ENCODE results near the gene RPS6KB2. TPM values are rescaled to one million over a fixed set of nuclear protein-coding genes. Genes with fewer than 3 reads are reported as not detected.

RPS6KB2 gene
- total and polyA plus RNA-seq, 10 of the 15 experiments (the other 5 are each of a cell fraction or from before 2014, with no cell fraction given), result 0.39 to 101 (median 58.4) TPM

GRCh38 chr11:67437082-67437808 lies 9.0 kb downstream of the RPS6KB2 start, which contains the start of gene PTPRCAP (continued):
- no peak for TF ChIP-seq E2F8 (IDR thresholded peaks at IDR 0.05; ENCODE audit: low read depth, partially characterized antibody)
- TF ChIP-seq MTA3 (IDR thresholded peaks at IDR 0.05; ENCODE audit: borderline replicate concordance, low read length), result no peak
- no peak for TF ChIP-seq ZSCAN29 (IDR thresholded peaks at IDR 0.05)
- TF ChIP-seq SREBF2 (IDR thresholded peaks at IDR 0.05; ENCODE audit: low read length), result no peak
- no peak for TF ChIP-seq ASH2L (IDR thresholded peaks at IDR 0.05; ENCODE audit: borderline replicate concordance, low read depth)
- TF ChIP-seq YY1 (IDR thresholded peaks at IDR 0.05; ENCODE audit: low read depth, low read length), result no peak
- no peak for TF ChIP-seq HDAC2 (IDR thresholded peaks at IDR 0.05)
- no peak for TF ChIP-seq RBBP5 (conservative IDR thresholded peaks at IDR 0.05)

- Histone ChIP-seq H2AFZ (ENCODE audit: control insufficient read depth, low read depth, low read length) (no peak overlapping the region), H4K20me1 (ENCODE audit: control insufficient read depth, insufficient read depth) (no peaks in the 10 kb centered on the region), H3K4me2 (ENCODE audit: control insufficient read depth, insufficient read depth) (peak overlapping the region; percentile 86), H3K4me3 (peak overlapping the region; percentile 90), H3K9me3 (replicated peaks; ENCODE audit: control insufficient read depth, insufficient read depth, low read length) (no peaks in the 10 kb centered on the region), H3K4me1 (ENCODE audit: control insufficient read depth, insufficient read depth, low read length) (peaks cover 36% of the 10 kb centered on the region), H3K36me3 (ENCODE audit: control insufficient read depth in 2 of 2, insufficient read depth in 2 of 2, low read length in 1 of 2) (peaks cover 6 to 21% of the 10 kb centered on the region in 2 experiments; a peak in 3 of 4 replicates), H3K27ac (ENCODE audit: control insufficient read depth, insufficient read depth) (peak overlapping the region; percentile 99), H3K9ac (ENCODE audit: control insufficient read depth, insufficient read depth, low read length) (peak overlapping the region; percentile 99), H3K27me3 (replicated peaks in 1 of 2; ENCODE audit: control insufficient read depth in 2 of 2, insufficient read depth in 2 of 2, low read length in 1 of 2) (no peaks in the 10 kb centered on the region), H3K79me2 (ENCODE audit: control insufficient read depth, insufficient read depth, low read length) (peaks cover 57% of the 10 kb centered on the region)
- peak; percentile 31 for FAIRE-seq
- no TSS peak for BruUV-seq (replicated peaks)
- intact Hi-C loops (cut with micrococcal nuclease; ENCODE audit: unreplicated experiment), result loop anchor here (2.0 to 5.0 kb wide), 4 partner anchors 31 to 69 kb away; partner anchors contain the start of genes PPP1CA, TBC1D10C and TMEM134
- POLR2A ChIA-PET, result interaction anchor here (0.6 to 4.7 kb wide), 18 partner anchors 9 to 191 kb away, joined by 3 to 95 read pairs (median 6); partner anchors contain the start of genes AIP, CDK2AP2, GRK2 and NUDT8
- RAD21 ChIA-PET (ENCODE audit: unreplicated experiment), result interaction anchor here (0.6 to 7.2 kb wide), 19 partner anchors 10 to 192 kb away, joined by 3 to 112 read pairs (median 7); partner anchors contain the start of genes AIP, NUDT8, PITPNM1 and POLD4
- WGBS (ENCODE audit: insufficient coverage, insufficient replicate concordance, low lambda C conversion rate, missing lambda C conversion rate), result 3% methylated on average over 3 of the region's 3 CpGs
- no peak for DNase-seq (ENCODE audit: low read depth, low spot score)
- ATAC-seq, result no peak
- SMC1A ChIA-PET (ENCODE audit: uncharacterized antibody, unreplicated experiment), result interaction anchor here (0.7 to 4.2 kb wide), 13 partner anchors 10 to 197 kb away, joined by 3 to 46 read pairs (median 8); partner anchors contain the start of genes AIP, PITPNM1, PPP1CA and RAD9A
- in situ Hi-C loops (cut with MboI), result no loop called here
- CTCF ChIA-PET, result interaction anchor here (0.8 to 4.3 kb wide), 16 partner anchors 9 to 141 kb away, joined by 3 to 53 read pairs (median 4); partner anchors contain the start of genes CDK2AP2, PPP1CA, RPS6KB2 and TBC1D10C
- TF ChIP-seq IRF3 (IDR thresholded peaks at IDR 0.05), result no peak
- no peak for TF ChIP-seq RBBP5 (conservative IDR thresholded peaks at IDR 0.05)
- no peak for TF ChIP-seq EED (IDR thresholded peaks at IDR 0.05; ENCODE audit: low read depth)
- TF ChIP-seq PAX8 (IDR thresholded peaks at IDR 0.05), result no peak
- no peak for TF ChIP-seq ZNF274 (IDR thresholded peaks at IDR 0.05; ENCODE audit: insufficient read depth, insufficient read length)
- no peak for TF ChIP-seq BRCA1 (IDR thresholded peaks at IDR 0.05; ENCODE audit: low read depth, low read length)
- no peak for TF ChIP-seq SRF (IDR thresholded peaks at IDR 0.05; ENCODE audit: low read depth in 2 of 2, low read length in 2 of 2)
- no peak for TF ChIP-seq FOS (IDR thresholded peaks at IDR 0.05; ENCODE audit: borderline replicate concordance, extremely low read depth, insufficient read length)
These were observed 9.5 kb downstream of the RPS6KB2 start for GRCh38 chr11:67437809-67438157.
